Suppressor macrophage (primary cell): ENCODE measurements around the gene DMBT1.
"Not testable (repeated sequence)": the region's sequence is repeated elsewhere in the genome, so short reads cannot be mapped to it uniquely, and the experiment has no call there.

Source experiments
- DNase-seq, 4 experiments: peaks; one replicate each; pipeline ENCODE4 v3.0.0-alpha.2; 2020 to 2022

DMBT1 gene

GRCh38 chr10:122587098-122587760 is 26.7 kb downstream of the DMBT1 start:
- DNase-seq = no peak

- DNase-seq = no peak
Observed at GRCh38 chr10:122588381-122588780, 27.8 kb downstream of the DMBT1 start.

GRCh38 chr10:122590153-122590552 is 29.6 kb downstream of the DMBT1 start:
- no peak for DNase-seq

DNA sequence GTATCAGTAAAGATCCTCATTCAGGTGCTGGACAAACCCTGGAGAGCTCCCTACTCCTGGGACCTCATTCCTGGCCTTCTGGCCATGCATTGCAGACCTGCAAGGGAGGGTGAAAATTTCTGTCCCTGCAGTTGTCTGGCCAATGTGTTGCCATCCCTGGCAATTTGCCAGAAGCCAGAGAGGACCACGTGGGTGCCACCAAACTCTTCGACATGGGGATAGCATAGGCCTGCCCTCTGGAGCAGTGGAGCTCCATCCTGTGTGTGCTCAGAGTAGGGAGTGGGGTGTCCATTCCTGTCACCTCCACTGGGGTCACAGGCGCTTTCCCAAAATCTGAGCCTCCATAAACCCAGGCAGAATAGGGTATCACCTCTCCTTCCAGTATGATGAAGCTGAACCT is 31.2 kb downstream of the DMBT1 start:
- DNase-seq = no peak

GRCh38 chr10:122592161-122592560 is 31.6 kb downstream of the DMBT1 start:
- no peak for DNase-seq

DNA sequence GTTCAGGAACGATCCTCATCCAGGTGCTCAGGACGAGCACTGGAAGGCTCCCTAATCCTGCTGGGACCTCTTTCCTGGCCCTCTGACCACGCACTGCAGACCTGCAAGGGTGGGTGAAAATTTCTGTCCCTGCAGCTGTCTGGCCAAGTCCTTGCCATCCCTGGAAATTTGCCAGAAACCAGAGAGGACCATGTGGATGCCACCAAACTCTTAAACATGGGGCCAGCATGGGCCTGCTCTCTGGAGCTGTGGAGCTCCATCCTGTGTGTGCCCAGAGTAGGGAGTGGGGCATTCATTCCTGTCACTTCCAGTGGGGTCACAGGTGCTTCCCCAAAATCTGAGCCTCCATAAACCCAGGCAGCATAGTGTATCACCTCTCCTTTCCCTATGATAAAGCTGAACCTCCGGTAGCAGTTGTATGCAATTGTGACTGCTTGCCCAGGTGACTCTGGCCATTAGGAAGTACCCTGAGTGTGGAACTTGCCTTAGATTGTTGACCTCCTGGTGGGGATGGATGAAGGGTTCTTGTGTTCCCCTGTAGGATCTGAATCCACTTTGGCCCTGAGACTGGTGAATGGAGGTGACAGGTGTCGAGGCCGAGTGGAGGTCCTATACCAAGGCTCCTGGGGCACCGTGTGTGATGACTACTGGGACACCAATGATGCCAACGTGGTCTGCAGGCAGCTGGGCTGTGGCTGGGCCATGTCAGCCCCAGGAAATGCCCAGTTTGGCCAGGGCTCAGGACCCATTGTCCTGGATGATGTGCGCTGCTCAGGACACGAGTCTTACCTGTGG is 57.1 kb downstream of the DMBT1 start:
- DNase-seq = no peak

- DNase-seq = no peak
Observed at GRCh38 chr10:122618461-122619165, 58.1 kb downstream of the DMBT1 start.

DNA sequence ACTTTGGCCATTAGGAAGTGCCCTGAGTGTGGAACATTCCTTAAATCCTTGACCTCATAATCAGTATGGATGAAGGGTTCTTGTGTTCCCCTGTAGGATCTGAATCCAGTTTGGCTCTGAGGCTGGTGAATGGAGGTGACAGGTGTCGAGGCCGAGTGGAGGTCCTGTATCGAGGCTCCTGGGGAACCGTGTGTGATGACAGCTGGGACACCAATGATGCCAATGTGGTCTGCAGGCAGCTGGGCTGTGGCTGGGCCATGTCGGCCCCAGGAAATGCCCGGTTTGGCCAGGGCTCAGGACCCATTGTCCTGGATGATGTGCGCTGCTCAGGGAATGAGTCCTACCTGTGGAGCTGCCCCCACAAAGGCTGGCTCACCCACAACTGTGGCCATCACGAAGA is 60.4 kb downstream of the DMBT1 start:
- DNase-seq = not testable (repeated sequence)

- DNase-seq = no peak
Observed at GRCh38 chr10:122624546-122624945, 64.0 kb downstream of the DMBT1 start.

DNA sequence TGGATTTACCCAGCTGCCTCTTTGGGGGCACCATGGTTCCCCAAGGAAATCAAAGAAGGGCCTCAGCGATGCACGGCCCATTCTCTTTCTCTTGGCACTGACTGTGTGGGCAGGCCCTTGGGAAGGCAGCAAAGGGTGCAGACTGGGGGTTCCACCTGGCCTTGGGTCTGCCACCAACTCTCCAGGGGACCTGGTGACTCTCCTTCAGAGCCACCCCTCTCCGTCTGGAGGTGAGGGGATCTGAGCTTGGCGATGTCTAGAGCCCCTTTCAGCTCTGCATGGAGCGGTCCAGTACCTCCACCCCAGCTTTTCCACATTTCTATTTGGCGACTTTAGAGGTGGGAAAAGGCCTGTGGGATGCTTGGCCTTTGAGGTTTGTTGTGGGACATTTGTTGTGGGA is 70.0 kb downstream of the DMBT1 start:
- DNase-seq = no peak

DNA sequence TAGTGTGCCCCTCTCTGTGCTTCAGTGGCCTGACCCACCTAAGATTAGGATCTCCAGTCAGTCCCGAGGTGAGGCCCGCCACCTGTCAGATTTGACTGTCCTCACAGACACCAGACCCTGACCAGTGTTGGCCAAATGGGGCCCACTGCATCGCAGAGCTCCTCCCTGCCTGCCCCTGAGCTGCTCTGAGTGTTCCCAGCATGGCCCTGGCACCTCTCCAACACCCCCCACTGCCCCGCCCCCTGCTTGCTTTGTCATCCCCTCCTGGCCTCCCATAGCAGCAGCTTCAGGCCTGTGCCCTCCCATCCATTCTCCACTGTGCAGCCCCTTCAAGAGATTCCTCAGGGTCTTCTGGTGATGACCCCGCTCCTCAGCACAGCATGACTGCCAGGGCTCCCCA is 71.5 kb downstream of the DMBT1 start:
- DNase-seq = no peak

- no peak for DNase-seq
Observed at GRCh38 chr10:122632576-122632975, 72.0 kb downstream of the DMBT1 start.

- no peak for DNase-seq
Observed at GRCh38 chr10:122636953-122637352, 76.4 kb downstream of the DMBT1 start.

GRCh38 chr10:122637376-122637775 is 76.8 kb downstream of the DMBT1 start:
- DNase-seq = no peak

DNA sequence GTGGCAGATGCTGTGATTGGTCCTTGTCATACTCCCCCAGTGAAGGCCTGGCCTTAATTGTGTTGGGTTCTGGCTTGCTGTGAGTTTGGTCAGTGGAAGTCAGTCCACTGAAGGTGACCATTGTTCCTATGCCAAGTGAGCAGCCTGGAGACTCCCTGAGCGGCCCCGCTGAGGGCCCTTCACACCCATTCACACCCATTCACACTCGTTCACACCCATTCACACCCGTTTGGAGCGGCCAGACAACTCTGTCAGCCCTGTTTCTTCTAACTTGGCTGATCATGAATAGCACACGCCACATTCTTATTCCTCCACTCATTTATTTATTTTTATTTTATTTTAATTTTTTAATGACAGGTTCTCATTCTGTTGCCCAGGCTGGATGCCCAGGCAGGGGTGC is 77.6 kb downstream of the DMBT1 start:
- no peak for DNase-seq

GRCh38 chr10:122639801-122640200 is 79.2 kb downstream of the DMBT1 start:
- no peak for DNase-seq

GRCh38 chr10:122640921-122641320 is 80.4 kb downstream of the DMBT1 start:
- no peak for DNase-seq

GRCh38 chr10:122642726-122643605 is 82.4 kb downstream of the DMBT1 start:
- DNase-seq = no peak

DNA sequence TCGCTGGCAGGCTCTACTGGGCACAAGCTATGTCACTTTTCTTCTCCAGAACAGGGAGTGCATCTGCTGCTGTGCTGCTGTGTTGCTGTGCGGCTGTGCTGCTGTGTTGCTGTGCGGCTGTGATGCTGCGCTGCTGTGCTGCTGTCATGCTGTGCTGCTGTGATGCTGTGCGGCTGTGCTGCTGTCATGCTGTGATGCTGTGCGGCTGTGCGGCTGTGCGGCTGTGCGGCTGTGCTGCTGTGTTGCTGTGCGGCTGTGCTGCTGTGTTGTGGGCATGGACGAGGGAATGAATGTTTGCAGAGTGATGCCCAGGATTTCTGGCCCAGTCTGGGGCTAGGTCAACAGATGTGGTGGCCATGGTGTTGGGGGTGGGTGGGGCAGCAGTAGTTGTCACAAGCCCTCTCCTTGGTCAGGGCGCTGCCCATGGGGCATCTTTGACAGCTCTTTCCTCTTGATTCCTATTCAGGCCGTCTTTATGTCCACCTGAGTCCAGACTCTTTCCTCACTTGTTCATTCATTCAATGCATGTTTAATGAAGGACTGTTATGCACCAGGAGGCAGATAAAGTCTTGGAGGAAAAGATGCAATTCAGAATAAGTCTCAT is 83.5 kb downstream of the DMBT1 start:
- DNase-seq = no peak

DNA sequence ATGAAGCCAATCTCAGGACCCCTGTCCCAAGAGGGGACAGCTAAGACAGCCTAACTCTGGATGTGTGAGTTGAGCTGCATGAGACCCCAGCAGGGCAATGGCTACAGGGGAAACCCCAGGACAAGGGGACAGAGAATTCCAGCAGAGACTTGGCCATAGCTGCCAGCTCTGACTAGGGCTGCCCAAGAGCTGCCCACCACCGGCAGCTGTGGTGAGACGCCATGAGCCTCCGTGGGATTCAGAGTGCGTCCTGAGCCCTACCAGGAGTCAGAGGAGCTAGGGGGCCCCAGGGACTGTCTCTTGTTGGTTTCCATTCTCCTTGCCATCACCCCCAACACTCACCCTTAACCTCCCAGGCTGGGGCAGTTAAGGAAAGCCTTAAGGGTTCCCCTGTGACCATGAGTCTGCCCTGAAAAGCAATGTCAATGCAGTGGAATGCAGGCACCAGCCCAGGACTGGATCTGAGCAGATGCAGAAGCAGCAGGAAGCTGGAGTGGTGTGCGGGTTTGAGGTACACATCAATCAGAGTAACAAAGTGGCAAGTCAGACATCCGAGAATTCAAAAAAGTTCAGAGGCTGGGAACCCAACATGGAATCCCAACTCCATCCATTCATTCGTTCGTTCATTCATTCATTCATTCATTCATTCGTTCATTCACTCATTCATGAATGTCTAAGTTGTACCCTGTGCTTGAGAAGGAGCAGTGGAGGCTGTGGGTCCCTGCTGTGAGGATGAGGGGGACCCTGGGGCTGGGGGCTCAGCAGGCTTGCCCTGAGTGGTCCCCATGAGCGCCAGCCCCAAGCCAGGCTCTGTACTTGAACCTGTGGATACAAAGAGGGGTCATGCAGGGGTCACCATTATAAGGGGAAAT is 86.2 kb downstream of the DMBT1 start:
- no peak for DNase-seq

DNA sequence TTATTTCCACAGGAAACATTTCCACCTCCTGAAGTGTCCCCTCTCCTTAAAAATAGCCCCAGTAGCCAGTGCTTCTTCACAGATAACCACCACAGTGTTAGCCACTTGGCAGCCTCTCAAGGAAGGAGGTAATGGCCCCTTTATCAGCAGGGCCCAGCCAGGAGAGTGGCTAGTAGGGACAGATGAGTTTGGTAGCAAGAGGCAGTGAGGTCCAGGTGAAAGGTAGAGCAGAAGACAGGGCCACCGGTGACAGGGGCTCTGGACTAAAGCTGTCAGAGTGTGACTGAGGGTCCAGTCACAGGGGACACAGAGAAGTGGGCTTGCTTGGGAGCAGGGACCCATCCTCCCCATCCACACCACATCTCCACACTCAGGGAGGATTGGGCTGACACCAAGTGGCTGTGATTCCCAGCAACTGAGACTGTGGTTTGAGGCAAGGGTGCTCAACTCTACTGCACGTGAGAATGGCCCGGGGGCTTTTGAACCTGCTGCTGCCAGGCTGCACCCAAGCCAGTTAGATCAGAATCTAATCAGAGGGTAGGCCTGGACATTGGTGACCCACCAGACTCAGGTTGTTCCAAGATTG is 86.9 kb downstream of the DMBT1 start:
- no peak for DNase-seq
